ENCODE data around the gene NRBP1.

The NRBP1 gene

DNA sequence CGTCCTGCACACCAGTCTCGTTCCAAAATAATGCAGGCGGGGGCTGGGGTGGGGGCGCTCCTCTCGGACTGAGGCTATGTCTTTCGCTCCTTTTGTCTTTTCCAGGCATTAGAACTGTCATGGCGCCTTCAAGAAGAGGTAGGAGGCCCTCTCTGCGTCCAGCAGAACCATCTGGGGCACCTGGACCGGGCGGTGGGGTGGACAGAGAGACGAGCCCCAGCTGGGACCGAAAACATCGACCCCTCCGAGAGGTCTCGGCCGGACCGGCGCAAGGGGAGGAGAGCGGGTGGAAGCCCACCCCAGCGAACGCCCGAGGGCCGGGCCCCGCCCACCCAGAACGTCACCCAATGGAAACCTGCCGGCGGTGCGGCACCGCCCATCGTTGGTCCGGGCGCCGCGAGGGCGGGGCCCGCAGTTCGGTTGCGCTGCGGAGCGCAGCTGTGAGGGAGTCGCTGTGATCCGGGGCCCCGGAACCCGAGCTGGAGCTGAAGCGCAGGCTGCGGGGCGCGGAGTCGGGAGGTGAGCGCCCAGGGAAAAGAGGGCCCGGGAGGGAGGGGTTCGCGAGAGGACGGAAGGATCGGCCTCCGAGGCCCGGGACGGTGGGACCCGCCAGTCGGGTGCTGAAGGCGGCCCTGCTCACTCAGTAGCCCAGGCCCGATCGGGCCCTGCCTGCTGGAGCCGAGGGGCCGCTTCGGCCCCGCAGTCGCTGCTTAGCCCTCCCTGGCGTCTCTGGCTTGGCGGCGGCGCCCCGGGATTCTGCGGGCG, at the start of gene NRBP1:
Gene NRBP1, plus strand, starts transcription at position 419 of the 765 bp plus-strand sequence. CDS start 4,643 bp downstream, outside the sequence.
- DNase-seq (ENCODE audit: low read depth) = peak; percentile 74

DNA sequence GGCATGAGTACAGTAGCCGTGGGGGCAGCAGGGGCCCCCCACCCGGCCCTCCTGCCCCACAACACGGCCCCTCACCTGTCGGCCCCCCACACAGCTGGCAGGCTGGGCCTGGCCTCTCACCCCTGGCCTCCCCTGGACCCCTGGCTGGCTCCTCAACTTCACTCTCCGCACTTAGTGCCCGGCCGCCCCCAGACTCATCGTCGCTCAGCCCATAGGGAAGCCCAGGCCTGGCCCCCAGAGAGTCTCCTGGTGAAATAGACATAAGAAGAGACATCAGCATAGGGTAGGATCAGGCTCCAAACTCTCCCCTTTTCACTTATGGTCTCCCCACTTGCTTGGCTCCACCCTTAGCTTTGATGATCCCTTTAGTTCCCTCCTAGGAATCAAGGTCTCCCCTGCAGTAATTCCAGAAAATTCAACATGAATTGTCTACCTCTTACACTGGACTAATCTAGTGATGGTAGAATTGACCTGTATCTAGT, 49.6 kb upstream of the NRBP1 start:
- DNase-seq (ENCODE audit: low read depth) = no peak

- no peak for DNase-seq (ENCODE audit: low read depth)
Observed at GRCh38 chr2:27379383-27379835, 49.0 kb upstream of the NRBP1 start.

GRCh38 chr2:27379836-27380625, 48.4 kb upstream of the NRBP1 start:
- DNase-seq (ENCODE audit: low read depth) = peak; percentile 60

- peak; percentile 90 for DNase-seq (ENCODE audit: low read depth)
Observed at GRCh38 chr2:27380626-27381545, 47.5 kb upstream of the NRBP1 start, which contains the start of gene ZNF513. Gene ZNF513, minus strand, starts transcription at chr2:27380734. Its CDS starts 208 bp downstream, at chr2:27380526.

DNA sequence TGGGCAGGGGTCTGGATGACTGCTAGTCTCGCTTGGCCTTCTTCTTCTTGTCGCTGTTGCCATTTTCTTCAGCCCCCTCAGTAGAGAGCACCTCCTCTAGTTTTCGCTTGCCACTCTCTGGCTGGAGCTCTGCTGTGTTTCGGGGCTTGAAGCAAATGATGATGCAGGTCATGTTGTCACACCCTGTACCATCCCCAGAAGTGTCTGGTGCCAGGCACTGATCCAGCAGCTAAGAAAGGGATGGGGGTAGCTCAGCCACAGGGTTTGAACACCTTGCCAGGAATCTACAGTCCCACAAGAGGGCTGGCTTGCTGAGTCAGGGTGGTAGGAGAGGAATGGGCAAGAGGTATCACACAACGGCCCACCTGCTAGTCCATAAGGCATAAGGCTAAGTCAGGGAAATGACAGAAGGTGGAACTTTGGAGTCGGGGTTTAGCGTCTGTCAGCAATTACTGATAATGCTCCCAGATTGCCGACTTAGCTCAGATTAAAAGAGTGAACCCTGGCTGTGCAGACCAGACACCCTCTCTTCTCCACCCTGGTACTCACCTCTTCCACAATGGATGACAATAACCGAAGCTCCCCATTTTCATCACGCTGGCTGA, 46.8 kb upstream of the NRBP1 start:
- DNase-seq (ENCODE audit: low read depth) = no peak

DNA sequence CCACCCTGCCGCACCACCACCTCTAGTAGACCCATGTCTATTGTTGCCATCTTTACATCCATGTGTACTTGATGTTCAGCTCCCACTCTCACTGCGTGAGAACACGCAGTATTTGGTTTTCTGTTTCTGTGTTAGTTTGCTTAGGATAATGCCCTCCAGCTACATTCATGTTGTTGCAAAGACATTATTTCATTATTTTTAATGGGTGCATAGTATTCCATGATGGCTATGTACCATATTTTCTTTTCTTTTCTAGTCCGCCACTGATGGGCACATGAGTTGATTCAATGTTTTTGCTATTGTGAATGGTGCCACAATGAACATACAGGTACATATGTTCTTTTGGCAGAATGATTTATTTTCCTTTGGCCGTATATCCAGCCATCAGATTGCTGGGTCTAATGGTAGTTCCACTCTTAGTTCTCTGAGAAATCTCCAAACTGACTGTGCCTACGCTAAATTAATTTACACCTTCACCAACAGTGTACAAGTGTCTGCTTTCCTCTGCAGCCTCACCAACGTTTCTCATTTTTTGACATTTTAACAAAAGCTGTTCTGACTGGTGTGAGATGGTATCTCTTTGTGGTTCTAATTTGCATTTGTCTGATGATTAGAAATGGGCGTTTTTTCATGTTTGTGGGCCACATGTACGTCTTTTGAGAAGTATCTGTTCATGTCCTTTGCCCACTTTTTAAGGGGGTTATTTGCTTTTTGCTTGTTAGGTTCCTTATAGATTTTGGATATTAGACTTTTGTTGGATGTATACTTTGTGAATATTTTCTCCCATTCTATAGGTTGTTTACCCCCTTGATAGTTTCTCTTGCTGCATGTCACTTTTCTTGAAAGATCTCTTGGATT, 37.4 kb upstream of the NRBP1 start:
- DNase-seq (ENCODE audit: low read depth) = no peak

GRCh38 chr2:27393225-27393624, 35.2 kb upstream of the NRBP1 start:
- no peak for DNase-seq (ENCODE audit: low read depth)

GRCh38 chr2:27398962-27399361, 29.5 kb upstream of the NRBP1 start:
- no peak for DNase-seq (ENCODE audit: low read depth)

DNA sequence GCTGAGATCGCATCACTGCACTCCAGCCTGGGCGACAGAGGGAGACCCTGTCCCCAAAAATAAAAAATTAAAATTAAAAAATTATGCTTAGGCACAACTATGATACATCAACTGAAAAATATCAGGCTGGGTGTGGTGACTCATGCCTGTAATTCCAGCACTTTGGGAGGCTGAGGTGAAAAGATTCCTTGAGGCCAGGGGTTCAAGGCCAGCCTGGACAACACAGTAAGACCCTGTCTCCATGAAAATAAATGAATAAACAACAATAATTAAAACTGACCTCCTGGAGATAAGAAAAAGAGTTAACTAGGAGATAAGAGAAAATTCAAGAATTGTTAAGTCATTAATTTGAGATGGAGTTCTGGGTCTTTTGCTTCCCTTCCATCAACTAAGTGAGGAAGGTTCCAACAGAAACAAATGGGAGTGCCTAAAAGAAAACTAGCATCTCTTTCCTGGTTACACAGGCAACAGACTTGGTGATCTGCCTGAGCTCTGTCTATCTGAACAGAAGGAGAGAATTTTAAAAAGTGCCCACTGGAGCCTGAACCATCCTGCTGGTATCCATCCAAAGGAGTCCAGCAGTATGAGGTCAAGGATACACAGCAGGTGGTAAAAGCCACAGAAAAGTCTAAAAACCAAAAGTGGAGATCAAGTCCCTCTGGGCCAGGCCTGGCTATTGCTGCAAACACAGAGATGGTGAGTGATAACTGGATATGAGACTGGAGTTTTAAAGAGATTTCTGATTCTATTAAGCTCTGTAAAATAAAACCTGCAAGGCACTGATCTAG, 27.9 kb upstream of the NRBP1 start:
- DNase-seq (ENCODE audit: low read depth) = no peak

DNA sequence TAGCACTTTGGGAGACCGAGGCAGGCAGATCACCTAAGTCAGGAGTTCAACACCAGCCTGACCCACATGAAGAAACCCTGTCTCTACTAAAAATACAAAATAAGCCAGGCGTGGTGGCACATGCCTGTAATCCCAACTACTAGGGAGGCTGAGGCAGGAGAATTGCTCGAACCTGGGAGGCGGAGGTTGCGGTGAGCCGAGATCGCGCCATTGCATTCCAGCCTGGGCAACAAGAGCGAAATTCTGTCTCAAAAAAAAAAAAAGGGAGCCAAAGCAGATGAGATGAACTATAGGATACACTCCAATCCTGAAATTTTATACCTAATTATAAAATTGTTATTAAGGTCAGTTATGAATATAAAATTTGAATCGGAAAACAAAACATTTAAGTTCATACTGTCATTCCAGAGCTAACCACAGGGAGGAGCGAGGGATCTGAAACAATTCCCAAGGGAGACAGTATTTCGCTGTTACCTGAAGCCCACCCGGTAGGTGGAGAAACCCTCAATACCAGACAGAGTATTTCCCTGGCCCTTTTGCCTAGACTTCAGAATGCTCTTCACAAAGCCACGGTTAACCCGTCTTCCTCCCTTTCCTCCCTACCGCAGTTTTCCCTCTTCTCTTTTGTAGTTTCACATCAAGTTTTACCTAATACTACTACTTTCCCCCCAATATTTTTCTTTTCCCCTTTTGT, 20.5 kb upstream of the NRBP1 start:
- DNase-seq (ENCODE audit: low read depth) = peak; percentile 52

DNA sequence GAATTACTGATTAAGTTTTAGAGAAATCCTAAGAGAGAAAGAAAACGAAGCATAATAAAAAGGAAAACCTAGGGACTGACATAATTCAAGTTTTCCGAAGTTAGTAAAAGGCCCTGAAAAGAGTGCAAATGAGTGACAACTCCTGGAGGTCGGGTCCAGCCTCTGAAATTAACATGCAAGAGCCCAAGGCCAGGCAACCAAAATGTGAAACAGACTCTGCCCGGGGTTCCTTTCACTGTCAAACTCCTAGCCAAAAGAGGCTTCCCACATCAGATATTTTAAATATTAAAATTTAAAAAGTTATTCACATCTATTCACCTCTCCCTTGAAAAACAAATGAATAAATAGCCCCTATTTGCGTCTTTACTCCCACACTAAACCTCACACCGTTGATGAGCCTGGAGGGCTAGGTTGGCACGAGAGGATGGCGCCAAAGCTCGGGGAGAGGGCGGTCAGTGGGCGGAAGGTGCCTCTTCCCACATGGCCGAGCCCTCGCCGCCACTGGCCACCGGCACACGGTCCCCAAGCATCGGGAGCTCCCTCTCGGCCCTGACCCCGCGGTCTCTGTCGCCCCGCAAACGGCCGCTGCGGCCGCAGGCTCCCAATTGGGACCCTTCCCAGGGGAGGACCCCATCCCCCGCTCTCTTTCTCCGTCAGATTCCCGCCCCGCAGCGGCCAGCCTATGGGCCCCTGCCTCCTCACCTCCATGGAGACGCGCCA, 19.7 kb upstream of the NRBP1 start:
- no peak for DNase-seq (ENCODE audit: low read depth)

DNA sequence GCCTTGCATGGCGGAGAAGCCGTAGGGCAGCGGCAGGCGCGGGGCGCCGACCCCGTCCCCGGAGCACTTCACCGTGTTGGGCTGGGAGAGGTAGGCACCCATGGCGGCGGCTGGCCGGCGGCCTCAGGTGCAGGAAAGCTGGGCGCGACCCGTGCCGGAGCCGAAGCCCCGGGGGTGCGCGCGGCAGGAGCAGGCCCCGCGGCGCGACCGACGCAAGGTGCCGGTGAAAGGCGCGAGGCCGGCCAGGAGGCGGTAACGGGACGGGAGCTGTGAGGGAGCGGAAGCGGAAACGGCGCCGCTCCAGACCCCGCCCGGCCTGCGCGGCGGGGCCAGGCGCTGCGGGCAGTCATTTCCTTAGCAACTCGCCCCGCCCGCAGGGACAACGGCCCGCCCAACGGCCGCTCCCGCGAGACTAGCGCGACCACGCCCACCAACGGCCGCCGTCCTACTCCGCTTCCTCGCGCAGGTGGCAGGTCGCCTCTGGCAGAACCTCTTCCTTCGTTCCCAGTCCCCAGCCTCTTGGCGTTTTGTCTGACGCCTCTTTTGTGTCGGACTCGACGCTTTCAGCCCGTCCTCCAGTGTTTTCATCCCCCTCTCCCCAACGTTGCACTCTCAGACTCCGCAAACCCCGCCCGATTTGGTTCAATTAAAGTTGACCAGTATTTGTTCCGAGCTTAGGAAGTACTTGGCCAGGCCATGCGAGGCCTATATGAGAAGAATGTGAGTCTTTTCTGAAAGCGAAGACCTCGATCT, 18.9 kb upstream of the NRBP1 start, which contains the start of gene PPM1G:
Gene PPM1G, minus strand, starts transcription at position 271 of the 753 bp plus-strand sequence. Its CDS starts 169 bp downstream, at position 102.
- DNase-seq (ENCODE audit: low read depth) = peak; percentile 85

- no peak for DNase-seq (ENCODE audit: low read depth)
Observed at GRCh38 chr2:27412419-27413152, 15.8 kb upstream of the NRBP1 start.

GRCh38 chr2:27416151-27416550, 12.3 kb upstream of the NRBP1 start:
- no peak for DNase-seq (ENCODE audit: low read depth)

GRCh38 chr2:27420996-27421395, 7.4 kb upstream of the NRBP1 start:
- DNase-seq (ENCODE audit: low read depth) = no peak
